Neural cell (in vitro differentiated cells): ENCODE results near the gene MTFP1. TPM values are rescaled to one million over a fixed set of nuclear protein-coding genes. Genes with fewer than 3 reads are reported as not detected.

Experiments
- H2AFZ ChIP-seq: fragments of 200-600, 300-800 bp; sonication (generic), shearing (Covaris generic); 2 replicates; pipeline ENCODE4 v1.6.0; 2014; ENCODE audit warnings: low read depth, mild to moderate bottlenecking, antibody characterized with exemption, low read length, moderate library complexity
- H3F3A ChIP-seq: fragments of 200-600 bp; shearing (Covaris generic); 2 replicates; pipeline ENCODE4 v1.6.1; 2016; ENCODE audit warnings: mild to moderate bottlenecking, moderate library complexity, mixed read lengths, antibody characterized with exemption, low read length; ENCODE audit not compliant: insufficient read depth, poor library complexity, severe bottlenecking
- H3K27ac ChIP-seq: fragments of 200-600, 300-800 bp; sonication (generic), shearing (Covaris generic); 2 replicates; pipeline ENCODE4 v1.5.1; 2014; ENCODE audit warnings: mild to moderate bottlenecking, low read length, moderate library complexity
- H3K27me3 ChIP-seq: fragments of 300-800, 200-600 bp; sonication (generic), shearing (Covaris generic); 2 replicates; pipeline ENCODE4 v1.6.0; 2014; ENCODE audit warnings: mild to moderate bottlenecking, low read depth, low read length, moderate library complexity; ENCODE audit not compliant: insufficient read depth
- H3K36me3 ChIP-seq: fragments of 300-800, 200-600 bp; sonication (generic), shearing (Covaris generic); 2 replicates; pipeline ENCODE4 v1.5.1; 2014; ENCODE audit warnings: mild to moderate bottlenecking, antibody characterized with exemption, low read length, moderate library complexity; ENCODE audit not compliant: insufficient read depth
- H3K4me2 ChIP-seq: fragments of 300-800, 200-600 bp; sonication (generic), shearing (Covaris generic); 2 replicates; pipeline ENCODE4 v1.6.0; 2014; ENCODE audit warnings: mild to moderate bottlenecking, low read length
- H3K4me3 ChIP-seq: fragments of 300-800, 200-600 bp; sonication (generic), shearing (Covaris generic); 2 replicates; pipeline ENCODE4 v1.5.1; 2014; ENCODE audit warnings: mild to moderate bottlenecking, low read length, moderate library complexity
- H3K79me2 ChIP-seq: fragments of 200-600 bp; shearing (Covaris generic); replicated peaks from 2 replicates; pipeline ENCODE4 v1.6.0; 2014; ENCODE audit warnings: mild to moderate bottlenecking, low read length, moderate library complexity; ENCODE audit not compliant: insufficient read depth
- H3K9ac ChIP-seq: fragments of 300-800, 200-600 bp; sonication (generic), shearing (Covaris generic); 2 replicates; pipeline ENCODE4 v1.6.1; 2016; ENCODE audit warnings: mild to moderate bottlenecking, low read length, mixed read lengths
- H3K9me2 ChIP-seq: fragments of 200-600 bp; shearing (Covaris generic); 2 replicates; pipeline ENCODE4 v1.6.1; 2016; ENCODE audit warnings: mild to moderate bottlenecking, low read length, mixed read lengths; ENCODE audit not compliant: insufficient read depth
- H3K9me3 ChIP-seq: fragments of 200-600, 300-800 bp; sonication (generic), shearing (Covaris generic); 2 replicates; pipeline ENCODE4 v1.6.1; 2016; ENCODE audit warnings: mild to moderate bottlenecking, mixed run types, low read length, moderate library complexity, mixed read lengths
- H4K20me1 ChIP-seq: fragments of 200-600 bp; shearing (Covaris generic); 2 replicates; pipeline ENCODE4 v1.6.1; 2016; ENCODE audit warnings: mild to moderate bottlenecking, mixed run types; ENCODE audit not compliant: insufficient read depth
- CTCF ChIP-seq: fragments of 450-650 bp; IDR thresholded peaks from 2 replicates; pipeline ENCODE4 v1.5.1; 2014; ENCODE audit warnings: antibody characterized with exemption, mild to moderate bottlenecking, moderate library complexity; ENCODE audit not compliant: poor library complexity, severe bottlenecking
- EP300 ChIP-seq: fragments of 450-650 bp; conservative IDR thresholded peaks from 2 replicates; pipeline ENCODE4 v1.6.1; 2014; ENCODE audit warnings: antibody characterized with exemption, mild to moderate bottlenecking, moderate library complexity; ENCODE audit not compliant: poor library complexity, severe bottlenecking
- EZH2 ChIP-seq: fragments of 200-600, 300-800 bp; shearing (Covaris generic), sonication (generic); IDR thresholded peaks from 2 replicates; pipeline ENCODE4 v1.6.1; 2014; ENCODE audit warnings: antibody characterized with exemption, low read length, borderline replicate concordance, mild to moderate bottlenecking; ENCODE audit not compliant: insufficient read depth, poor library complexity, severe bottlenecking
- MXI1 ChIP-seq: fragments of 450-650 bp; conservative IDR thresholded peaks from 2 replicates; pipeline ENCODE4 v1.6.1; 2014; ENCODE audit warnings: antibody characterized with exemption, mild to moderate bottlenecking; ENCODE audit not compliant: poor library complexity, severe bottlenecking
- POLR2AphosphoS5 ChIP-seq: IDR thresholded peaks from 2 replicates; pipeline ENCODE4 v1.6.1; 2012
- RAD21 ChIP-seq: fragments of 450-650 bp; conservative IDR thresholded peaks from 2 replicates; pipeline ENCODE4 v1.6.1; 2014; ENCODE audit warnings: antibody characterized with exemption, mild to moderate bottlenecking, moderate library complexity
- SMC3 ChIP-seq: fragments of 450-650 bp; conservative IDR thresholded peaks from 2 replicates; pipeline ENCODE4 v1.6.1; 2014; ENCODE audit warnings: antibody characterized with exemption, mild to moderate bottlenecking, moderate library complexity; ENCODE audit not compliant: poor library complexity
- TAF1 ChIP-seq: IDR thresholded peaks from 2 replicates; pipeline ENCODE4 v1.6.1; 2012; ENCODE audit warnings: low read depth
- polyA plus RNA-seq: library from polyadenylated mRNA; depleted of rRNA; stranded (reverse); fragments of >200 nt; gene quantifications from 2 replicates; pipeline ENCODE4 v1.2.3, GENCODE V29; 2014
- TF ChIP-seq, protein P1 (sequence below): IDR thresholded peaks from 2 replicates; pipeline ENCODE4 v1.6.1; 2012; ENCODE audit warnings: borderline replicate concordance

Gene MTFP1
- polyA plus RNA-seq, 1 donor from 2014 or later: 8.1 TPM

GRCh38 chr22:30383061-30383460 is 42.5 kb upstream of the MTFP1 start:
- no peaks in the 10 kb centered on the region for H3F3A ChIP-seq
- H3K4me2 ChIP-seq: no peak overlapping the region
- no peaks in the 10 kb centered on the region for H3K27me3 ChIP-seq
- H3K9ac ChIP-seq: no peak overlapping the region
- peaks cover 5% of the 10 kb centered on the region for H3K36me3 ChIP-seq
- no peak for TF ChIP-seq MXI1
- TF ChIP-seq RAD21: no peak
- TF ChIP-seq SMC3: no peak
- no peak for TF ChIP-seq EZH2
- H4K20me1 ChIP-seq: no peaks in the 10 kb centered on the region
- no peaks in the 10 kb centered on the region for H3K9me3 ChIP-seq
- no peaks in the 10 kb centered on the region for H3K79me2 ChIP-seq
- H3K27ac ChIP-seq: no peak overlapping the region
- H3K4me3 ChIP-seq: no peak overlapping the region
- H3K9me2 ChIP-seq: no peaks in the 10 kb centered on the region
- H2AFZ ChIP-seq: no peak overlapping the region

- TF ChIP-seq POLR2AphosphoS5 (no peak), RAD21 (no peak), MXI1 (no peak), EP300 (no peak), SMC3 (no peak), EZH2 (no peak)
- TF ChIP-seq, protein P1, sequence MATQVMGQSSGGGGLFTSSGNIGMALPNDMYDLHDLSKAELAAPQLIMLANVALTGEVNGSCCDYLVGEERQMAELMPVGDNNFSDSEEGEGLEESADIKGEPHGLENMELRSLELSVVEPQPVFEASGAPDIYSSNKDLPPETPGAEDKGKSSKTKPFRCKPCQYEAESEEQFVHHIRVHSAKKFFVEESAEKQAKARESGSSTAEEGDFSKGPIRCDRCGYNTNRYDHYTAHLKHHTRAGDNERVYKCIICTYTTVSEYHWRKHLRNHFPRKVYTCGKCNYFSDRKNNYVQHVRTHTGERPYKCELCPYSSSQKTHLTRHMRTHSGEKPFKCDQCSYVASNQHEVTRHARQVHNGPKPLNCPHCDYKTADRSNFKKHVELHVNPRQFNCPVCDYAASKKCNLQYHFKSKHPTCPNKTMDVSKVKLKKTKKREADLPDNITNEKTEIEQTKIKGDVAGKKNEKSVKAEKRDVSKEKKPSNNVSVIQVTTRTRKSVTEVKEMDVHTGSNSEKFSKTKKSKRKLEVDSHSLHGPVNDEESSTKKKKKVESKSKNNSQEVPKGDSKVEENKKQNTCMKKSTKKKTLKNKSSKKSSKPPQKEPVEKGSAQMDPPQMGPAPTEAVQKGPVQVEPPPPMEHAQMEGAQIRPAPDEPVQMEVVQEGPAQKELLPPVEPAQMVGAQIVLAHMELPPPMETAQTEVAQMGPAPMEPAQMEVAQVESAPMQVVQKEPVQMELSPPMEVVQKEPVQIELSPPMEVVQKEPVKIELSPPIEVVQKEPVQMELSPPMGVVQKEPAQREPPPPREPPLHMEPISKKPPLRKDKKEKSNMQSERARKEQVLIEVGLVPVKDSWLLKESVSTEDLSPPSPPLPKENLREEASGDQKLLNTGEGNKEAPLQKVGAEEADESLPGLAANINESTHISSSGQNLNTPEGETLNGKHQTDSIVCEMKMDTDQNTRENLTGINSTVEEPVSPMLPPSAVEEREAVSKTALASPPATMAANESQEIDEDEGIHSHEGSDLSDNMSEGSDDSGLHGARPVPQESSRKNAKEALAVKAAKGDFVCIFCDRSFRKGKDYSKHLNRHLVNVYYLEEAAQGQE: no peak
- no peaks in the 10 kb centered on the region for H3K9me2 ChIP-seq
- H4K20me1 ChIP-seq: no peaks in the 10 kb centered on the region
- H2AFZ ChIP-seq: no peak overlapping the region
- no peak overlapping the region for H3K27ac ChIP-seq
- H3K27me3 ChIP-seq: no peaks in the 10 kb centered on the region
- H3K9ac ChIP-seq: no peak overlapping the region
- no peaks in the 10 kb centered on the region for H3F3A ChIP-seq
- H3K4me3 ChIP-seq: no peak overlapping the region
- no peaks in the 10 kb centered on the region for H3K36me3 ChIP-seq
- no peaks in the 10 kb centered on the region for H3K9me3 ChIP-seq
- no peaks in the 10 kb centered on the region for H3K79me2 ChIP-seq
- no peak overlapping the region for H3K4me2 ChIP-seq
These were observed 39.6 kb upstream of the MTFP1 start for GRCh38 chr22:30385942-30386341.

DNA sequence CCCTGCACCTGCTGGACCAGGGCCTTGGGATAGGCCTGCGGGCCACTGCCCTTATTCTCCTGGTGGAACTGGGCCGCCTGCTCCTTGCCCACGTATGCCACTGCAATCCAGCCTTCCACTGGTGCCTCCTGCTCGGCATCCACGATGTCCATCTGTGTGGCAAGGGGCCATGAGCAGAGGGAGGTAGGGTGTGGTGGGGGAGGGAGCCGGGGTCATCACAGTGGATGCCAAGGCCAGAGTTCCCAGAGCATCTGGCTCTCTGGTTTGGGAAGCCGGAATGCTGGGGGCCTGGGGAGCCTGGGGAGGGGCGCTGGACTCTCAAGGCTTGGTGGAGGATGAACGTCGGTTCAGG is 39.0 kb upstream of the MTFP1 start:
- peak overlapping the region; percentile 55 for H3K9ac ChIP-seq
- H2AFZ ChIP-seq: no peak overlapping the region
- H3K36me3 ChIP-seq: no peaks in the 10 kb centered on the region
- H3K27ac ChIP-seq: no peak overlapping the region
- no peak overlapping the region for H3K4me2 ChIP-seq
- no peaks in the 10 kb centered on the region for H3K27me3 ChIP-seq
- no peaks in the 10 kb centered on the region for H3F3A ChIP-seq
- H4K20me1 ChIP-seq: no peaks in the 10 kb centered on the region
- TF ChIP-seq SMC3: no peak
- TF ChIP-seq TAF1: no peak
- TF ChIP-seq, protein P1: no peak
- TF ChIP-seq CTCF: no peak
- no peak for TF ChIP-seq RAD21
- TF ChIP-seq POLR2AphosphoS5: no peak
- no peak for TF ChIP-seq EZH2
- TF ChIP-seq MXI1: no peak
- TF ChIP-seq EP300: no peak
- no peaks in the 10 kb centered on the region for H3K9me3 ChIP-seq
- peak overlapping the region; percentile 63 for H3K4me3 ChIP-seq
- no peaks in the 10 kb centered on the region for H3K9me2 ChIP-seq
- H3K79me2 ChIP-seq: no peaks in the 10 kb centered on the region
